NCI-H524 (cell line): Measurements from ENCODE around the gene PRRT4.

ENCODE experiments used
- DNase-seq, 2 experiments: peaks; one replicate each; lab custom pipeline; 2025; lab: John Stamatoyannopoulos, UW

PRRT4 gene

DNA sequence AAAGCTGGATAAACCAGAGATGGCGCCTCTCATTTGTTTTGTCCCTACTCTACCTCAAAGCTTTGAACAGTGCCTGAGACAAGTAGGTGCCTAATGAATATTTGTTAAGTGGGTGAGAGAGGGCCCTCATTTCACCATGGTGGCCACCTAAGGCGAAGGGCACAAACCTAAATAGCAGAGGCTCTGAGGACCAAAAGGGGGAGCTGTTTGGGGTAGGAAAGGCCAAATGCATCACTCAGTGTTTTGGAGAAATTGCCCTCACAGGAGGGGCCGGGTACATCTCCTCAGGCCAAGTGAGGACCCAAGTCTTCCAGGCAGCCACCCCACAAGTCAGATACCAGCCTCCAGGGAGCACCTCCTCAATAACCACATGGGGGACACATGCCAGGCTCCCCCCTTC is 34.3 kb upstream of the PRRT4 start:
- DNase-seq: no peak

DNA sequence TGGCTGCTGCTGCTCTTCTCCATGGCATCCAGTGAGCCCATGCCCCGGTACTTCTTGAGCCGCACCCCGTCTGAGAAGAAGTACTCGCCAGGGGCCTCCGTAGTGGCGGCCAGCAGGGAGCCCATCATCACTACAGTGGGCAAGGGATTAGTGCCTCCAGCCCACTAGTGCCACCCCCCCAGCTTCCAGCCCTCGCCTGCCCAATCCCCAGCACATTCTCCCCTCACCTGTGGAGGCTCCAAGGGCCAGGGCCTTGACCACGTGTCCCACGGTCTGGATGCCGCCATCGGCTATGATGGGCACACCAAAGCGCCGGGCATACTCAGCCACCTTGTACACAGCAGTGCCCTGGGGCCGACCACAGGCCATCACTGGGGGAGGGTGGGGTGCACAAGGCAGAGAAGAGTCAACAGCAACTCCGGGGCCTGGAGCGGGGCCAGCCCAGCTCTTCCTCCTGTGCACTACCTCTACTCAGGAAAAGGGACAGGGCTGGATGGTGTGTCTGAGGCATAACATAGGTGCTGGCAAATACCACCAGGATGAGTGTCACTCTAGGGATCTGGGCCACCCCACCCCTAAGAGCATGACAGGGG is 33.5 kb upstream of the PRRT4 start:
- DNase-seq: no peak

DNA sequence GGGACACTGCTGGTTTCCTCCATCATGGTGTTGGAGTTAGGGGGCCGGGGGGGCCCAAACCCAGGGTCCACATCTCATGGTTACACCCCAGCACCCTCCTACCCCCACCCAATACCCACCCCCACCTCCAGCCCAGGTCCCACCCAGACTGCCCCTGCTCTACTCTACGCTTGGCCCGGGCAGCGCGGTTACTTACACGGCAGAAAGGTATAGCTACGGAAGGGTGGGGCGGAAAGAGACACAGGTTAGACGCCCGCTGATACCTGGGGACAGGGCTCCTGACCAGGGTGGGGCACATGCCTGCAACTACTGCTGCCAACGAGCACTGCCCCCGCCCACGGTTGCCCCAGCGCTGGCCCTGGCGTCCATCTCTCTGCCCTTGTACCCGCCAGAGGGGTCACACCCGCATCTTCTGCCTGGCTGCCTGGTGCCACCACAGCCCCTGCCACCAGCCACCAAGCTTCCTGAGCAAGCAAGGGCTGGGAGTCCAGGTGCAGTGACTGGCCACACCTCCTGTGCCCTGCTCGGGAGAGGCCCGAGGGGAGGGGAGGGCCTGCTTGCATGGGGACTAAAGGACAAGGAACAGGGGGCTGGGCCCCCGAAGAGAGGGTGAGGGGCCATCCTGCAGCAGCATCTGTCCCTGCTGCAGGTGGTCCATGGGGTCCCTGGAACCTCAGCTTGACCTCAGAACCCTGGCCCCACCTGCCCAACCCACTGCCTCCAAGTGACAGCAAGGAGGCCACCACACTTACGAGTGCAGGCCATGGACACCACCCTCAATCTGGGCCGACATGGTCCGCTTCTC is 32.2 kb upstream of the PRRT4 start:
- no peak for DNase-seq

DNA sequence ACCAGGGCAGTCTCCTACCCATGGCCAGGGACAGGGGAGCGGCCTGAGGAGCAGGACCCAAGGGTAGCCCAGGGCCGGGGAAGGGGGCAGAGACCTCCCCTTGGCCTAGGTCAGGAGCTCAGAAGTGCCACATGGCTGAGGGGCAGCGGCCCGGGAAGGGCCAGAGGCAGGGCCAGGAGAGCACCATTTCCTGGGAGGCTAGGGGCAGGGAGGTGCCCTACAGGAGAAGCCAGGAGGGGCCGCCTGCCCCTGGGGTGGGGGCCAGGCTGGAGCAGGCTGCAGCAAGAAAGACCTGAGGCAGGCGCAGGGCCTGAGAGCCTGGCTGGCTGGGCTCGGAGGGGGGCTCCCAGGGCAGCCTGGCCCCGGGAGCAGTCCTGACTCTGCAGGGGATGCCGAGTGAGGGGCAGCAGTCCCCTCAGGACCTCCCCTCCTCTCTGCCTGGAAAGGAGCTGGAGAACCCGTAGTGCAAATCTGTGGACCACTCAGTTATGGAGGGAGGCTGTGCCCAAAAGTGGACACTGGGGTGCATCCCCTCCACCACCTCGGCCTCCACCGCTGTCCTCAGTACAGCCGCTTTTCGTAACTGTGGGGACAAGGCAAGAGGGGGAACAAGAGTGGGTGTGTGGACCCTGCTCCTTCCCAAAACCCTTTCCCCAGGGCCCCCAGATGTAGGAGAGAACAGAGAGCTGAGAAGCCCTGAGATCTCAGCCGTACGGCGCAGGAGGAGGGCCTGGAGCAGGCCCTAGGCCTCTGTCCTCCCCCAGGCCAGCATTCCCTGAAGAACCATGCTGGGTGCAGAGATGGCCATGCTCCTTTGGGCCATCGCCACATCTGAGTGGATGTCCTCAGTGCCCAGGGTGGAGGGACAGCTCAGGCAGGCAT is 31.2 kb upstream of the PRRT4 start:
- DNase-seq: no peak

DNA sequence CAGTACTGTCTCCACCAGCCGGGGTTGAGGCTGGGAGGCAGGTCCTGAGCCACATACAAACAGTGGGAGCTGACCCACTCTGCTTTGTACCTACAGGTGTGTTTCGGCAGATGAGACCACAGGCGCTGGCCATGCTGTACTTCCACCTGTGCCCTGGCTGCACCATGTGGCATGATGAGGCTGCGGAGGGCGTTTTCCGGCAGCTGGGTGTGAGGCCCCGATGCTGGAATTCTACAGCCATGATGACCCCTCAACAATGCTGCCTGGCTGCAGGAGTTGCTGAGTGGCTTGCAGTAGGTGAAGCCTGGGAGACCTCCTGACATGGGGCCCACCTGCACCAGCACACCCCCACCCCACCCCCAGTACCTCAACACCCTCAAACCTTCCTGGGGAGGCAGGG is 30.3 kb upstream of the PRRT4 start:
- no peak for DNase-seq

DNA sequence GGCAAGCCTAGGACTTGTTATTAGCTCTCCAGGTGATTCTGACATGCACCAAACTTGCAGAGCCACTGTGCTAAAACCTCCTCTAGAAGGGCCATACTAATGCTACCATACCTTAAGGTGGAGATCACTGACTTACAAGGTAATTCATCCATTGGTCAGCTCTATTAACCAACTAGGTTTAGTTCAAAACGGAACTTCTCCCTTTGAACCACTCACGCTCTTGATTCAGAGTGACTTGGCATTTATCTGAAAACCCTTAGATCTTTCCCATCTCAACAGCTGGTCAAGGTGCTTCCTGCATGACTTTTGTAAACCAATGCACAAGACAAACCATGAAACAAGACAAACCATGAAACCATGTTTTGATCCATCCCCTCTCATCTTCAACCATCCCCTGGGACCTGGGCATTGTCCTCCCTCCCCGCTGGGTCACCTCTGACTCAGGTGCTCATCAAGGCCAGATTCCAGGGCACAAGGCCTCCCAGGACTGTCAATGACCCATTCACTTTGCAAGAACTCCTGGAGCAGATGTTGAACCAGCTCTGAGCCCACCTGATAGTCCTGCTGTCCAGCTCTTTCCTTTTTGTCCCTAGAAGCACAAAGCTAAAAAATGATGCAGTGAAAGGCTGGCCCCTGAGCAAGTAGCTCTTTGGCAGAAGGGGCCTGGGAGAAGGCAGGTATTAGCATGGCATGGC is 29.5 kb upstream of the PRRT4 start:
- DNase-seq: no peak

DNA sequence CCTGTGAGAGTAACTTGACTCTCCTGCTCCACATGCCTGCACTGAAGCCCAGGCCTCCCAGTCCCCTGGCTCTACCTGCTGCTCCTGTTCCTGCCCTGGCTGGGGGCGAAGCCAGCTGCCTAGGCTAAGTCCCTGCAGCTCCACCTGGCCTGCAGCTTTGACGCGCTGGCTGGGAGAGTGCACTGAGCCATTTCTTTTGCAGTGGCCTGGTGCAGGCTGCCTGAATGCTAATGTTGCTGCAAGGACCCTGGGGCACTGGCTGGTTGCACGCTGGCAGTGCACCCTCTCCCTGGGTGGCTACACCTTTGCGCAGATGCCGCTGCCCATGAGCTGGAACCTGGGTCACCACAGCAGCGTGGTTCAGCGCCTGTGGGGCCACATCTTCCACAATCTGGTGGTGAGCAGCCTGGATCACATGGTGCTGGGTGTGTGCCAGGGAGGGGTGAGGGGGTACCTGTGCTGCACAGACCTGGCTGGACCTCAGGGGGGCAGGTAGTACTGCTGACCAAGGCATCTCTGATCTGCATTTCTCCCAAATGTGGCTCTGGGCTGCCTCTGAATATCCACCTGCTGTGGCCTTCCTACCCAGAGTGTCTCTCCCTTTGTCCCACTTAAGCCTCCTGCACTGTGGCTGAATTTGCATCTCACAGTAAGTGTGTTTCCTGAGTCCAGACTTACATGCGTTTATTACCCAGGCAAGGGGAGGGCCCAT is 28.3 kb upstream of the PRRT4 start:
- peak in 1 of 2 experiments; percentile 28 for DNase-seq

DNA sequence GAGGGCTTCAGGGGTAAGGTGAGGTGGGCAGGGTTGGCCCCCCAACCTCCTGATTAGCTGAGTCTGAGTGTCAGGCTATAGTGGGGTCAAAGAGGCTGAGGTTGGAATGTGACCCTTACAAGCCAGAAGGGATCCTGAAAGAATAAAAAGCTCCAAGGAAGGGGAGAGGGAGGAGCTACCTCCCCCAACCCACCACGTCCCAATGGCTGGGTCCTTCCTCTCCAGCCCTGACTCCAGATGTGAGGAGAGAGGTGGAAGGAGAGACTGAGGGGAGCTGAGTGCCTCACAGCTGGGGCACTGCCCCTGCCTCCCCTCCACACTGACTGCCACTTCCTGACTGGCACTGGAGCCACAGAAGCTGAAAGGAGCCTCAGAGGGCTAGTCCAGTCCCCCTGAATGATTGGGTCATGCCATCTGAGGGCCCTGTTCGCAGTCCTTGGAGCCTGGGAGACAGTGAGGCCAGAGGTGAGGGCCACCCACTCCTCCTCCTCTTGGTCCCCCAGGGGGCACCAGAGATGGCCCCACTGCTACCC is 27.7 kb upstream of the PRRT4 start:
- DNase-seq: no peak

DNA sequence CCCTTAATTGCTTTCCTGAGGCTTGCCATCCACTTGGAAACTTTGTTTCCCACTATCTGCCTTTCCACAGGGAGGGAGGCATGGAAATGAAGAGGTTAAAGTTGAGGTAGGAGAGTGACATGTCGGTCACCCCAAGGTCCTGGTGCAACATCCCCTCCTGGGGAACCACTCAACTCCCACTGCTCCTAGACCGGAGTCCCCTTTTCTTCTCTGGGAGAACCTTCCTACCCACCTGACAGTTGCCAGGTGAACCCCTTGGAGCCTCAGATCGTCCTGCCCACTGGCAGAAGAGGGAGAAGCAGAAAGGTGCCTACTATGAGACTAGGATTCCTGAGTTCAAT is 26.6 kb upstream of the PRRT4 start:
- no peak for DNase-seq

DNA sequence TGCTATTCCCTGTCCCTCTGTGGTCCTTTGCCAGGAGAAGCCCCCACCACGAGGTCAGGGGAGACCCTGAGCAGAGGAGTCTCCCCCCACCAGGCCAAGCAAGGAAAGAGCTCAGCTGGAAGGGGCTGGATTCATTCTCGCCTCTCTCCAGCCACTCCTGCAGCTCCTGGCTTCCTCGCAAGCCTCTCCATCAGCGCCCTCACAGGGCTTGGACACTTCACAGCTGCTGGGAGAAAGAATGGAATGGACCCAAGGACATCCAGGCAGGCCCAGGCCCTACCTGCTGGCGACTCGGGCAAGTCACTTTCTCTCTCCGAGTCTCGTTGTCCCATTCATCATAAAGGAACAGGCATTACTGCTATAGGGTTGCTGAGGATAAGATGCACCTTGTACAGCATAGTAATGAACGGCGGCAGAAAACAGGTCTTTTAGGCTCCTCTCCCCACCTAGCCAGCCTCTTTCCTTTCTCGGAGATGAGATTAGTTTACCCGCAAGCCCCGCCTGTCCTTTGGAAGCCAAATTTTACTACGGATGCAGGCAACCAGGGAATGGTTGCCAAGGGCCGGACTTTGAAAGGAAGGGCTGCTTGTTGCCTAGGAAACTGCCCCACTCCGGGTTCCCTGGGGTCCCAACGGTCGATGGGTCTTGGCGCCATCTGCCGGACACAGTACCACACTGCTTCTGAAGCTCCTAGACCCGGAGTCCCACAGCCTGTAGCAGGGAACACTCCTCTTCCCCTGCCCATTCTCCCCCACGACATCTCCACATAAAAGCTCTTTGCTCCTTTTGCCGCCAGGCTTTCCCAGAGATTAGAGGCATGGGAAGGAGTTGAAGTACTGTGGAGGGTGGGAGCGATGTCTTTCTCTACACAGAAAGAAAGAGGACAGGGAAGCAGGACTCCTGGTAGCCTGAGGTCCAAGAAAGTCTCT is 26.0 kb upstream of the PRRT4 start:
- peak; percentile 88 for DNase-seq

DNA sequence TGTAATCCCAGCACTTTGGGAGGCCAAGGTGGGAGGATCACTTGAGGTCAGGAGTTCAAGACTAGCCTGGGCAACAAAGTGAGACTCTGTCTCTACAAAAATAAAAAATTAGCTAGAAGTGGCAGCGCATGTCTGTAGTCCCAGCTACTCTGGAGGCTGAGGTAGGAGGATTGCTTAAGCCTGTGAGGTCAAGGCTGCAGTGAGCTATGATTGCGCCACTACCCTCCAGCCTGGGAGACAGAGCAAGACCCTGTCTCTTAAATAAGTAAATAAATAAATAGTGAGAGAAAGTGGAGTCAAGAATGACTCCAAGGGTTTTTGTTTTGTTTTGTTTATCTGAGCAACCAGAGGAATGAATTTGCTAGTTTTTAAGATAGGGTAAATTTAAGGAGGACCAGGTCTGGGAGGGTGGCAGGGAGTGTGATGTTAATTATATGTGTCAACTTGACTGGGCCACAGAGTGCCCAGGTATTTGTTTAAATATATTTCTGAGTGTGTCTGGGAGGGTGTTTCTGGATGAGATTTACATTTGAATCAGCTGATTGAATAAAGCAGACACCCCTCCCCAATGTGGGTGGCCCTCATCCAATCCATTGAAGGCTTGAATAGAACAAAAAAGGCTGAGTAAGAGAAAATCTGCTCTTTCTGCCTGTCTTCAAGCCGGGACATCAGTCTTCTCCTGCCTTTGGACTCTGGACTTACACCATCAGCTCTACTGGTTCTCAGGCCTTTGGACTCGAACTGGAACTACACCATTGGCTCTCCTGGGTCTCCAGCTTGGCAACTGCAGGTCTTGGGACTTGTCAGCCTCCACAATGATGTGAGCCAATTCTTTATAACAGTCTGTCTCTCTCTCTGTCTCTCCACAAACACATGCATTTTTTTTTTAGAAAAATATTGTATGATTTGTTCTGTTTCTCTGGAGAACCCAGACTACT is 24.8 kb upstream of the PRRT4 start:
- no peak for DNase-seq

DNA sequence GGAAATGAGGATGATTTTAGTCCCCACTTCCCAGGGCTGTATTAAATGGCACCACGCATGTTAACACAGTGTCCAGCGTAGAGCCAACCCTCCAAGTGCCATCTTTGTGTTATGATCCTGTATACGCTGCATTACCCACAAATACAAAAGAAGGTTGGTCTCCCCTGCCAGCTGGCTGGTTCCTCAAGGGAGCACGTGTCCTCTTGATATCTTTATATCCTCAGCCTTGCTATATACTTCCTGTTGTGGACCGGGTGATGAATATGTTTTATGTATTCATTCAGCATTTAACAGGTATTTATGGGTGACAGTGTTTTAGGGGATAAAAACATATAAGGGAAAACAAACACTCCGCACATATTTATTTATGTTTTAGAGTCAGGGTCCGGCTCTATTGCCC is 23.2 kb upstream of the PRRT4 start:
- DNase-seq: no peak

DNA sequence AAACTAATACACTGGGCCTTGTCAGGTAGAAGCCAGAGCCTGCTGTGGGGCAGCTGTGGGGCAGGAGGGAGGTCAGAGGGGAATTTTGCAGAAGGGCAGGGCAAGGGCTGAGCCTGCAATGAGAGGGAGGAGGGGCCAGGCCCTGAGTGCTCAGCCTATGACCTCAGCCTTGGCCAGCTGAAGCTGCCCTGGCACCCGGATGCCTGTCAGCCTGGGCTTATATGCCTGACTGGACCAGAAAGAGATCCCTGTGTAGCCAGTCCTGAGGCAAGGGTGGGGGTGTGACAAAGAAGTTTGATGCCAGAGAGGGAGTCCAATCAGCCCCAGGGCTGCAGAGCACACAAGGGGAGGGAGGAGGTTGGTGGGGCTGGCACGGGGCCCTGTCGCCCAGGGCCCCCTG is 22.3 kb upstream of the PRRT4 start:
- no peak for DNase-seq

DNA sequence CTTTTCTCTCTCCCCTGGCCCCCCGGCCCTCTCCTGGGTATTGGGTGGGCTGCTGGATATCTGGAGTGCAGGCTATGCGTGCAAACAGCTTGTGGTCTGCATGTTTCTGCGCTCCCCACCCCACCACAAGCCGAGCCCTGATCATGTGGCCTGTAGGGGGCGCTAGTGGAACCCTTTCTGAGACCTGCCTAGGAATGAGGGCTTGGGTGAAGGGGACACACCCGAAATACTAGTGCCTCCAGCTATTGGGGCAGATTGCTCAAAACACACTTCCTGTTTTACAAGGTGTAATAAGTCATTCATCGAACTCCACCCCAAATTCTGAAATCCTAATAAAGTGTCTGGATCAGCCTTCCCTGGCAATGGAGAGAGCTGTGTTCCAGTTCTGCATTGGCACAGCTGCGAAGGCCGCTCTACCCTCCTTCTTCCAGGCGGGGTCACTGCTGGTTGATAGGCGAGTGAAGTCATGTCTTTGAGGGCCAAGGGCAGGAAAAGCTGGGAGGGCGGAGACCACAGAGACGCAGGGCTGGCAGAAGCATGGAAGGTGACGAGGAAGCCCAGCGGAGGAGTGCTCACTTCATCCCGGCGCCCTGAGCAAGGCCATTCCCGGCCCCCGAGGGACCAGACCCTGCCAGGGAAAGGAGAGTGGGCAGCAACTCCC is 19.8 kb upstream of the PRRT4 start:
- no peak for DNase-seq

DNA sequence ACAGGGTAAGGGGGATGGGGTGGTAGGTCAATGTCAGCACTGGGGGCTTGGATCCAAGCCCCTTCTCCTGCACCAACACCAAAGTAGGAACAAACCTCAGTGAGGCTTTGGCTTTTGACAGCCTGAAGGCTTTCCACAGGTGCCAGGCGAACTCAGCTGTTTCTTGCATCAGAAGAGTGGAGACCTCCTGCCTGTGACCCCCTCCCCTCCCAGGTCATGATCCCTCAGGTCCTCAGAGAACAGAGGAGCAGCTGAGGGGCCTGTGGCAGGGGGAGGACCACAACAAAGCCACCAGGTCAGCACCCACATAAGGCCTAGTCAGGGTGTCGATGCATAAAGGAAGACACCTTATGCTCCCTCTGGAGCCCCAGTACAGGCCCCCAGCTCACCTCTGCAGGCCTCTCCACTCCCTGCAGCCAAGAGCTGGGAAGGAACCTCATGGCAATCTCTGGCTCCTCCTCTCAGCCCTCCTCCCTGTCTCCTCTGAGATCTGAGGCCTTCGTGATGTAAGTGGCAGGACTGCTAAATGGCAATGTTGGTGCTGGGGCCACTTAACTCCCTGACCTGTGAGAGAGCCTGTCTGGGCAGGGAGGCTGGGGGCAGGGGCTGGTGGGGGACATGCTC is 19.1 kb upstream of the PRRT4 start:
- DNase-seq: no peak

DNA sequence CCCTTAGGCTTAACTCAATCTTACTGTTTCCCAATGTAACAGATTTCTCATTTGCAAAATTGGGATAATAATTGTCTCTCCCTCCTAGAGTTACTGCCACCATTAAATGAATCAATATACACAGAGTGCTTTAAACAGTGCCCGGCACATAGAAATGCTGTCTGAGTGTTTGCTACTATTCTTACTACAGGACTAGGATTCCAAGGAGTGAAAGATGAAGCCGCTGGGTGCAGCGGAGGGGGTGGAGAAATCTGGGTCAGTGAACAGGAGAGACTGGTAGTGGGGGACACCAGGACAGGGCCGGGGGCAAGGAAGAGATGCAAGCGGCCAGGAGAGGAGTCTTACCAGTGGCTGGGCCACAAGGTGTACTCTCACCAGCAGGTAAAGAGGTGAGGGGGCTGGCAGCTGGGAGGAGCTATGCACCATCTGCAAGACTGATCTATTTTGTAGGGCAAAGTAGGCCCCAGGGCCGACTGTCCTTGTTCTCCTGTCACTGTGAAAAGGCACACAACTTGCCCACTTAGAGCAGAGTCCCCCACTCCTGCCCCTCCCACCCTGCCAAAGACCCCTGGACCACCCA is 18.5 kb upstream of the PRRT4 start:
- no peak for DNase-seq

DNA sequence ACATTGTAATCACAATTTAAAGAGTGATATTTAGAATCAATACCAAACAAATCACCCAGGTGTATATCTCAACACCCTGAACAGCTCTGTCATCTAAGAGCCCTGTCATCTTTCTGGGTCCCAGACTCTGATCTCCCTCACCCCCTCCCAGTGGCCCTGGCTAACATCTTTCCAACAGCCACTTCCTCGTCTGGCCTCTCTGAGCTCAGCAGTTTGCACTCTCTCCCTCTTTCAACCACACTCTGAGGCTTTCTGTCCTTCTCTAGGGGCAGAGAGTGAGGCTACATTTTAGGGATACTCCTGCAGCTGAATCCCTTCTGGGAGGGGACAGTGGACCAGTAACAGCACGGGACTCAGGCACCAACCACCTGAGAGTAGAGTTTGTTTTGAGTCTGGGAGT is 17.1 kb upstream of the PRRT4 start:
- no peak for DNase-seq

DNA sequence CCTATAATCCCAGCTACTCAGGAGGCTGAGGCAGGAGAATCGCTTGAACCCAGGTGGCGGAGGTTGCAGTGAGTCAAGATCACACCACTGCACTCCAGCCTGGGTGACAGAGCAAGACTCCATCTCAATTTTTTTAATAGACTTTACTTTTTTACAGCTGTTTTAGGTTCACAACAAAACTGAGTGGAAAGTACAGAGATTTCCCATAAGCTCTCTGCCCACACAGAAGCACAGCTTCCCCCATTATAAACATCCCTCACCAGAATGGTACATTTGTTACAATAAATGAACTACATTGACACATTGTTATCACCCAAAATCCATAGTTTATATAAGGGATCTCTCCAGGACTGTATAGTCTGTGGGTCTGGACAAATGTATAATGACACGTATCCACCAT is 14.6 kb upstream of the PRRT4 start:
- no peak for DNase-seq
